Small intestine (tissue), 7 donors: ENCODE data around the gene CHST9. TPM values are rescaled to one million over a fixed set of nuclear protein-coding genes. Genes with fewer than 3 reads are reported as not detected.

Experiments
- DNase-seq, 2 donors: peaks; one replicate each; pipeline versions ENCODE4 v3.0.0 to v3.0.0-alpha.2; 2013
- FAIRE-seq: peaks from 2 replicates; lab custom pipeline; 2012; peaks lifted over from hg19 to GRCh38; lab: Jason Lieb, UNC
- H3K27ac ChIP-seq, 3 donors: one replicate each; pipeline ENCODE4 v1.5.1; 2013; ENCODE audit warnings: low read length in 2 of 3, mild to moderate bottlenecking in 2 of 3, control low read depth in 1 of 3, inconsistent platforms in 1 of 3, low read depth in 1 of 3, moderate library complexity in 1 of 3
- H3K27me3 ChIP-seq, 3 donors: one replicate each; pipeline ENCODE4 v1.6.1; 2013; ENCODE audit warnings: low read length in 3 of 3, inconsistent platforms in 1 of 3; ENCODE audit not compliant: control insufficient read depth in 3 of 3, insufficient read depth in 3 of 3
- H3K36me3 ChIP-seq, 3 donors: one replicate each; pipeline ENCODE4 v1.6.1; 2013; ENCODE audit warnings: low read length in 3 of 3, inconsistent platforms in 1 of 3, low read depth in 1 of 3, mild to moderate bottlenecking in 1 of 3, moderate library complexity in 1 of 3; ENCODE audit not compliant: control insufficient read depth in 3 of 3, insufficient read depth in 2 of 3
- H3K4me1 ChIP-seq, 3 donors: one replicate each; pipeline ENCODE4 v1.6.1; 2013; ENCODE audit warnings: low read length in 2 of 3, inconsistent platforms in 1 of 3, low read depth in 1 of 3, mild to moderate bottlenecking in 1 of 3, moderate library complexity in 1 of 3; ENCODE audit not compliant: control insufficient read depth in 3 of 3, insufficient read depth in 2 of 3
- H3K4me3 ChIP-seq, 3 donors: one replicate each; pipeline ENCODE4 v1.5.1; 2013; ENCODE audit warnings: low read length in 3 of 3, control low read depth in 1 of 3, inconsistent platforms in 1 of 3, low read depth in 1 of 3, mild to moderate bottlenecking in 1 of 3, moderate library complexity in 1 of 3
- H3K9me3 ChIP-seq, 2 donors: one replicate each; pipeline ENCODE4 v1.6.1; 2013; ENCODE audit warnings: low read depth in 1 of 2, low read length in 1 of 2; ENCODE audit not compliant: control insufficient read depth in 2 of 2, insufficient read depth in 1 of 2
- WGBS, 3 donors: extraction: QIAGEN DNeasy Blood & Tissue Kit; methylation state at CpG; one replicate each; pipeline ENCODE4 v1.1.7; 2013; 5-methylcytosine and 5-hydroxymethylcytosine counted together
- polyA plus RNA-seq, 4 donors: library from polyadenylated mRNA; stranded (reverse) in 3 of 4; unstranded in 1 of 4; fragments of 200-250 nt in 3 of 4; fragments of 120-200 nt in 1 of 4; gene quantifications; one replicate each; pipeline versions ENCODE4 v1.2.1 to v1.2.3, GENCODE V29; 2013
- donor health status: healthy with polysubstance abuse.
- donor health status: control.
- donor health status: control.
- donor health status: Bipolar disorder and iron deficiency.
- donor health status: healthy.

The CHST9 gene
- polyA plus RNA-seq, 4 donors: 0.07 to 13.0 (median 0.27) TPM; not detected in 1

GRCh38 chr18:27185897-27186296, 789 bp upstream of the CHST9 start:
- 88 to 95% (median 89%) methylated on average over 4 of the region's 4 CpGs for WGBS, 3 donors
- no peak for FAIRE-seq
- H3K27me3 ChIP-seq: peaks cover 0 to 6% (median 5%) of the 10 kb centered on the region in 3 donors

DNA sequence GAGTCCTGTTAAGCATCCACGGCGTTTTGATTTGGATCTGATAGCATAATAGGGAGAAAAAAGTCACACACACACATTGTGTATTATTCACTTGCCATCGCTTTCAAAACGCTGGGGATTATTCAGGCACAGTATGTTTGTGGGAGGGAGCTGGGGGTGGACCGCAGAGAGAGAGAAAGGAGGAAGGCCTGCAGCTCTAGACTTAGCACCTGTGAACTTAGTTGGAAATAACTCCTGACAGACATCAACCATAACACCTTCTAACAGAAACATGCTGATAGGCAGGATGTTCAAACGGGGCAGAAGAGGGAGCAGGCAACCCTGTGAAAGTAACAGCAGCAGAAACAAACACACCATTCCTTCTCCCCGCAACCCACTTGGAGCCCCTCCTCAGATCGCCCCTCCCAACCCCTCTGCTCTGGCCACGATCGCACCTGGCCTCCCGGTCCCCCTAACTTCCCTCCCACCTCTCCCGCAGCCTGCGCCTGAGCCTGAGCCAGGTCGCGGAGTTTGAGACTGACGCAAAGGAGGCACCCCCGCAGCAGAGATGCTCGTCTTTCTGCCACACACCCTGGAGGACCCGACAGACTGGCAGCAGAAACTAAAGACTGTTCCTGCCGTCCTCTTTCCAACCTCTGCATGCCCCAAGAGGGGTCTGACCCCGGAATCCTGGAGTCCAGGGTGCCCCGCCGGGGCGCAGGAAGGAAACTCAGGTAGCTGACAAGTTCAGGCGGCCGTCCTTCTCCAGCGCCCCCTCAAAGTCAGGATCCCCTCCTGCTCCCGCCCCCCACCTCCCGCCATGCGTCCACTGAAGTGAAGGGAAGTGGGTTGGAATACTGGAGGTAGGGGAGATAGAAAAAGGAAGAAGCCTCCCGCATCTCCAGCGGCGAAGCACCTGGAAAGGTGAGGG, 738 bp downstream of the CHST9 start:
- DNase-seq: peak in 1 of 2 donors; percentile 35
- no peaks in the 10 kb centered on the region for H3K36me3 ChIP-seq
- H3K9me3 ChIP-seq: no peaks in the 10 kb centered on the region
- H3K27ac ChIP-seq: no peak overlapping the region
- H3K4me3 ChIP-seq: peak overlapping the region in 2 of 3 donors; percentile 41 to 43
- H3K27me3 ChIP-seq: peaks cover 0 to 6% (median 5%) of the 10 kb centered on the region in 3 donors
- H3K4me1 ChIP-seq: peaks cover 0 to 2% (median 0%) of the 10 kb centered on the region in 3 donors
- WGBS, 3 donors: 5 to 8% (median 6%) methylated on average over 30 to 33 of the region's 33 CpGs
- no peak for FAIRE-seq

More at GRCh38 chr18:27185897-27186296, 789 bp upstream of the CHST9 start:
- Histone ChIP-seq H3K36me3 (no peaks in the 10 kb centered on the region), H3K9me3 (no peaks in the 10 kb centered on the region), H3K4me3 (no peak overlapping the region), H3K4me1 (peaks cover 0 to 2% (median 0%) of the 10 kb centered on the region in 3 donors), H3K27ac (no peak overlapping the region)
- DNase-seq: no peak

- H3K4me3 ChIP-seq: no peak overlapping the region
- FAIRE-seq (no peak), DNase-seq (no peak)
- H3K4me1 ChIP-seq: no peaks in the 10 kb centered on the region
- no peaks in the 10 kb centered on the region for H3K36me3 ChIP-seq
- H3K9me3 ChIP-seq: no peaks in the 10 kb centered on the region
- peaks cover 0 to 6% (median 5%) of the 10 kb centered on the region in 3 donors for H3K27me3 ChIP-seq
- 8 to 51% (median 24%) methylated on average over 1 of the region's 1 CpG for WGBS, 3 donors
- no peak overlapping the region for H3K27ac ChIP-seq
Measured at GRCh38 chr18:27181726-27182125, 3.4 kb downstream of the CHST9 start.

DNA sequence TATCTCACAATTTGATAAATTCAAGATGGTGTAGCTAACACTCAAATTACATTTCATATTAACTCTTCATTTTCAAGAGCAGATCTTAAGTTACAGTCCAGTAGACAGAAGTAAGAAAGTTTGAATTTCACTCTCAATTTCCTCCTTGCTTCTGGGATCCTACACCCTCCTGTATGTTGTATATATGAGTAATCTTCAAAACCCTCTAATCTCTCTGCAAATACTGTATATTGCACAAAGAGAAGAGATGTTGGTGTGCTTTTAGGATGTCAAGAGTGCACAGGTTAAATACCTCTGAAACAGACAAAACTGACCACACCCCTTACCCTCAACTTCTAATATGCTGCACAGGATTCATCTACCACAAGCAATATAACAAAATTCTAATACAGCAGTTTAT, 6.7 kb downstream of the CHST9 start:
- no peak for FAIRE-seq
- H3K4me3 ChIP-seq: no peak overlapping the region
- no peak for DNase-seq
- H3K36me3 ChIP-seq: no peaks in the 10 kb centered on the region
- H3K9me3 ChIP-seq: no peaks in the 10 kb centered on the region
- no peaks in the 10 kb centered on the region for H3K27me3 ChIP-seq
- no peak overlapping the region for H3K27ac ChIP-seq
- H3K4me1 ChIP-seq: no peaks in the 10 kb centered on the region

GRCh38 chr18:27175914-27176313, 9.2 kb downstream of the CHST9 start:
- FAIRE-seq (no peak), DNase-seq (no peak)
- Histone ChIP-seq H3K27ac (no peak overlapping the region), H3K9me3 (no peaks in the 10 kb centered on the region), H3K4me1 (no peaks in the 10 kb centered on the region), H3K36me3 (no peaks in the 10 kb centered on the region), H3K4me3 (no peak overlapping the region), H3K27me3 (no peaks in the 10 kb centered on the region)
- 20 to 38% (median 26%) methylated on average over 1 of the region's 1 CpG for WGBS, 3 donors

DNA sequence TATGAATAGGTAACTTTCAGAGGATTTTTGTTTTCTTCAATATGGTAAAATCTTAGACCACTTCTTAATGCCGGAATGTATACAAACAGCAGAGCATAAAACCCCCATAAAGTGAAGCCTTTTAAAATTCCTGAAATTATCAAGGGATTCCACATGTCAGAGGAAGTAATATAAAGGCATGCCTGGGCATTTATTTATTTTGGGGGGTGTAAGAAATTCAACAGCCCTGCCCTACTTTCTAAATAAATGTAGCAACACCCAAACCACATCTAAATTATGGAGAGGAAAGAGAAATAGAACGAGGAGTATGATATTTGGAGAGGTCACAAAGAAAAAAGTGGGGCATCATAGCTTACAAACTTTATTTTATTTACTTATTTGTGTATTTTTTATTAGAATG, 9.9 kb downstream of the CHST9 start:
- no peaks in the 10 kb centered on the region for H3K27me3 ChIP-seq
- H3K36me3 ChIP-seq: no peaks in the 10 kb centered on the region
- WGBS, 3 donors: 56 to 75% (median 64%) methylated on average over 2 of the region's 2 CpGs
- no peak overlapping the region for H3K4me3 ChIP-seq
- H3K9me3 ChIP-seq: no peaks in the 10 kb centered on the region
- no peaks in the 10 kb centered on the region for H3K4me1 ChIP-seq
- H3K27ac ChIP-seq: no peak overlapping the region
- DNase-seq (no peak), FAIRE-seq (no peak)

DNA sequence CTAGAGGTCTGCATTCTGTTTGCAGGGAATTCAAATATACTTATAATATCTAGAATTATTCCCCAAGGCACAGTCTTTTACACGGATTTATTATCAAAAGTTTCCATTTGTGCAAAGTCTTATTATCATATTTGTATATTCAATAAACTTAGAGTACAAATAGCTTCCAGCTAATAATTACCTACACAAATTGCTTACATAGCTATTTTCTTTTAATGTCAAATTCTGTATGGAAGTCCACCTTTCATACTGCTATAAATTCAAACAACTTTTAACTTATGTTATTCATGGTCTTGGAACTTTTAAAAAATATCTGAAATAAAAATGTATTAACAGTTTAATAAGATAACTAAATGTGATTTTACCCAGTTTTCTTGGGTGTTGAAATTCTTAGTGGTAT, 13.1 kb downstream of the CHST9 start:
- Histone ChIP-seq H3K4me3 (no peak overlapping the region), H3K27ac (no peak overlapping the region), H3K27me3 (no peaks in the 10 kb centered on the region), H3K9me3 (no peaks in the 10 kb centered on the region), H3K4me1 (no peaks in the 10 kb centered on the region), H3K36me3 (no peaks in the 10 kb centered on the region)
- no peak for DNase-seq
- WGBS, 3 donors: 20 to 41% (median 28%) methylated on average over 1 of the region's 1 CpG
- no peak for FAIRE-seq

GRCh38 chr18:27165412-27165811, 19.7 kb downstream of the CHST9 start:
- no peak overlapping the region for H3K4me3 ChIP-seq
- no peaks in the 10 kb centered on the region for H3K9me3 ChIP-seq
- H3K4me1 ChIP-seq: no peaks in the 10 kb centered on the region
- no peak overlapping the region for H3K27ac ChIP-seq
- H3K36me3 ChIP-seq: no peaks in the 10 kb centered on the region
- no peak for DNase-seq
- FAIRE-seq: no peak
- no peaks in the 10 kb centered on the region for H3K27me3 ChIP-seq
- WGBS, 3 donors: 59 to 75% (median 75%) methylated on average over 1 of the region's 1 CpG
